Activated T-cell treated with anti-CD3 and anti-CD28 coated beads, Interleukin-2, amount 50 U/mL, for 72 hours (primary cell): Measurements from ENCODE around the gene WNT3A. TPM values are rescaled to one million over a fixed set of nuclear protein-coding genes. Genes with fewer than 3 reads are reported as not detected.

Source experiments
- ATAC-seq, 2 donors: fragments of 150-1000 bp; cut with Tn5 transposase; replicated peaks in 1 of 2; 2 replicates each; pipeline ENCODE4 v1.10.0; 2021; ENCODE audit warnings: moderate library complexity in 2 of 2, mild to moderate bottlenecking in 1 of 2
- DNase-seq, 2 donors: peaks; one replicate each; pipeline ENCODE4 v3.0.0; 2021 to 2022; ENCODE audit warnings: mixed read lengths in 1 of 2
- H3K27ac Mint-ChIP-seq: one replicate; pipeline ENCODE4 v1.8.0; 2022; ENCODE audit warnings: mild to moderate bottlenecking, moderate library complexity, mixed read lengths
- H3K27me3 Mint-ChIP-seq: one replicate; pipeline ENCODE4 v1.8.0; 2022; ENCODE audit warnings: low read depth, mixed read lengths
- H3K36me3 Mint-ChIP-seq, 2 donors: one replicate each; pipeline ENCODE4 v1.8.0; 2022; ENCODE audit warnings: mixed read lengths in 2 of 2, mild to moderate bottlenecking in 1 of 2; ENCODE audit not compliant: insufficient read depth in 2 of 2
- H3K4me1 Mint-ChIP-seq: one replicate; pipeline ENCODE4 v1.8.0; 2022; ENCODE audit warnings: low read depth, mixed read lengths
- H3K4me3 Mint-ChIP-seq, 2 donors: one replicate each; pipeline ENCODE4 v1.8.0; 2022; ENCODE audit warnings: mild to moderate bottlenecking in 2 of 2, mixed read lengths in 2 of 2, moderate library complexity in 2 of 2
- H3K9me3 Mint-ChIP-seq, 2 donors: one replicate each; pipeline ENCODE4 v1.8.0; 2022; ENCODE audit warnings: mixed read lengths in 2 of 2
- total RNA-seq, 2 donors: library from RNA; stranded (reverse); gene quantifications; one replicate each; pipeline ENCODE4 v1.2.3, GENCODE V29; 2022

The WNT3A gene
- total RNA-seq, 2 donors from 2014 or later = not detected

GRCh38 chr1:228093050-228093906, 86.5 kb downstream of the WNT3A start:
- peaks cover 52% of the 10 kb centered on the region for H3K4me1 Mint-ChIP-seq
- DNase-seq = no peak
- no peak overlapping the region for H3K4me3 Mint-ChIP-seq

GRCh38 chr1:228094432-228095016, 87.7 kb downstream of the WNT3A start:
- H3K4me3 Mint-ChIP-seq = no peak overlapping the region
- no peaks in the 10 kb centered on the region for H3K27me3 Mint-ChIP-seq
- no peak for ATAC-seq
- no peak for DNase-seq
- H3K4me1 Mint-ChIP-seq = peaks cover 47% of the 10 kb centered on the region
- peaks cover 21 to 48% of the 10 kb centered on the region in 2 donors for H3K36me3 Mint-ChIP-seq
- peak overlapping the region; percentile 74 for H3K27ac Mint-ChIP-seq
- peaks cover 0 to 7% of the 10 kb centered on the region in 2 donors for H3K9me3 Mint-ChIP-seq

More at GRCh38 chr1:228093050-228093906, 86.5 kb downstream of the WNT3A start:
- no peak for ATAC-seq
- H3K36me3 Mint-ChIP-seq = peaks cover 23 to 45% of the 10 kb centered on the region in 2 donors
- H3K9me3 Mint-ChIP-seq = peaks cover 0 to 7% of the 10 kb centered on the region in 2 donors
- no peaks in the 10 kb centered on the region for H3K27me3 Mint-ChIP-seq
- no peak overlapping the region for H3K27ac Mint-ChIP-seq

DNA sequence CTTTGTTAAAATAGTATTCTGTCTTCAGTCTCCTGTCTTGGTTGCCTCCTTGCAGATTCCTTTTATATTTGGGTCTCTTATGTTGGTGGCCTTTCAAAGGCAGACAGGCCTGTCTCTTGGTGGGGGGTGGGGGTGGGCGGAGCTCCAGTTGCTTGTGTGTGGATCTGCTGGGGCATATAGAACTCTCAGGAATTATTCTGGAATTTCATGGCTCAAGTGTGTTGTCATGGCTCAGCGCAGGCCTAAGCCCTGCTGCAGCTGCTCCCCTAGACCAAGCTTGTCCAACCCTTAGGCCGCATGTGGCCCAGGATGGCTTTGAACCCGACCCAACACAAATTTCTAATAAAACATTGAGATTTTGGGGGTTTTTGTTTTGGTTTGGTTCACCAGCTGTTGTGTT, 88.4 kb downstream of the WNT3A start:
- DNase-seq (no peak), ATAC-seq (no peak)
- H3K4me3 Mint-ChIP-seq = peak overlapping the region in 1 of 2 donors; percentile 7
- H3K27me3 Mint-ChIP-seq = no peaks in the 10 kb centered on the region
- H3K4me1 Mint-ChIP-seq = peaks cover 46% of the 10 kb centered on the region
- H3K27ac Mint-ChIP-seq = peak overlapping the region; percentile 74
- peaks cover 21 to 47% of the 10 kb centered on the region in 2 donors for H3K36me3 Mint-ChIP-seq
- peaks cover 0 to 7% of the 10 kb centered on the region in 2 donors for H3K9me3 Mint-ChIP-seq

- H3K27me3 Mint-ChIP-seq = no peaks in the 10 kb centered on the region
- H3K9me3 Mint-ChIP-seq = peaks cover 0 to 7% of the 10 kb centered on the region in 2 donors
- peaks cover 39% of the 10 kb centered on the region for H3K4me1 Mint-ChIP-seq
- DNase-seq (no peak), ATAC-seq (no peak)
- H3K27ac Mint-ChIP-seq = no peak overlapping the region
- peaks cover 21 to 47% of the 10 kb centered on the region in 2 donors for H3K36me3 Mint-ChIP-seq
- H3K4me3 Mint-ChIP-seq = no peak overlapping the region
Measured at GRCh38 chr1:228095938-228096337, 89.1 kb downstream of the WNT3A start.

GRCh38 chr1:228096416-228097332, 89.9 kb downstream of the WNT3A start:
- DNase-seq (no peak), ATAC-seq (no peak)
- H3K27ac Mint-ChIP-seq = no peak overlapping the region
- H3K27me3 Mint-ChIP-seq = no peaks in the 10 kb centered on the region
- no peak overlapping the region for H3K4me3 Mint-ChIP-seq
- H3K36me3 Mint-ChIP-seq = peaks cover 20 to 42% of the 10 kb centered on the region in 2 donors
- H3K9me3 Mint-ChIP-seq = peaks cover 0 to 7% of the 10 kb centered on the region in 2 donors
- H3K4me1 Mint-ChIP-seq = peaks cover 37% of the 10 kb centered on the region

DNA sequence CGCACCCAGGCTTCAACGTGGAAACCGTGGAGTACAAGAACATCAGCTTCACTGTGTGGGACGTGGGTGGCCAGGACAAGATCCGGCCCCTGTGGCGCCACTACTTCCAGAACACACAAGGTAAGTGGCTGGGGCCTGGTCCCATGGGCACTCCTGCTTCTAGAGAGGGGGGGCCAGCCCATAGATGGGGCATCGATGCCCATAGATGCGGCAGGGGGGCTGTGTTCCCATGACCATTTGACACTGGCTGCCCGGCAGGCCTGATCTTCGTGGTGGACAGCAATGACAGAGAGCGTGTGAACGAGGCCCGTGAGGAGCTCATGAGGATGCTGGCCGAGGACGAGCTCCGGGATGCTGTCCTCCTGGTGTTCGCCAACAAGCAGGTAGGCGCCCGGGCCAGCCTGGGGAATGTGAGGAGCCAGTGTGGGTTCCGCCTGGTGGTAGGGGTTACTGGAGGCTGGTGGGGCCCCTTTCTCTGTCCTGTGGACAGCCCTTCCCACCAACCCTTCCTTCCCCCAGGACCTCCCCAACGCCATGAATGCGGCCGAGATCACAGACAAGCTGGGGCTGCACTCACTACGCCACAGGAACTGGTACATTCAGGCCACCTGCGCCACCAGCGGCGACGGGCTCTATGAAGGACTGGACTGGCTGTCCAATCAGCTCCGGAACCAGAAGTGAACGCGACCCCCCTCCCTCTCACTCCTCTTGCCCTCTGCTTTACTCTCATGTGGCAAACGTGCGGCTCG, 90.7 kb downstream of the WNT3A start:
- no peak overlapping the region for H3K27ac Mint-ChIP-seq
- H3K4me1 Mint-ChIP-seq = peaks cover 33% of the 10 kb centered on the region
- H3K9me3 Mint-ChIP-seq = peaks cover 0 to 7% of the 10 kb centered on the region in 2 donors
- no peaks in the 10 kb centered on the region for H3K27me3 Mint-ChIP-seq
- peaks cover 19 to 37% of the 10 kb centered on the region in 2 donors for H3K36me3 Mint-ChIP-seq
- no peak for DNase-seq
- H3K4me3 Mint-ChIP-seq = no peak overlapping the region
- no peak for ATAC-seq

DNA sequence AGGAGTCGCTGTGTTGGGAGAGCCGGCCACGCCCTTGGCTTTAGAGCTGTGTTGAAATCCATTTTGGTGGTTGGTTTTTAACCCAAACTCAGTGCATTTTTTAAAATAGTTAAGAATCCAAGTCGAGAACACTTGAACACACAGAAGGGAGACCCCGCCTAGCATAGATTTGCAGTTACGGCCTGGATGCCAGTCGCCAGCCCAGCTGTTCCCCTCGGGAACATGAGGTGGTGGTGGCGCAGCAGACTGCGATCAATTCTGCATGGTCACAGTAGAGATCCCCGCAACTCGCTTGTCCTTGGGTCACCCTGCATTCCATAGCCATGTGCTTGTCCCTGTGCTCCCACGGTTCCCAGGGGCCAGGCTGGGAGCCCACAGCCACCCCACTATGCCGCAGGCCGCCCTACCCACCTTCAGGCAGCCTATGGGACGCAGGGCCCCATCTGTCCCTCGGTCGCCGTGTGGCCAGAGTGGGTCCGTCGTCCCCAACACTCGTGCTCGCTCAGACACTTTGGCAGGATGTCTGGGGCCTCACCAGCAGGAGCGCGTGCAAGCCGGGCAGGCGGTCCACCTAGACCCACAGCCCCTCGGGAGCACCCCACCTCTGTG, 91.6 kb downstream of the WNT3A start:
- Mint-ChIP-seq H3K36me3 (peaks cover 14 to 33% of the 10 kb centered on the region in 2 donors), H3K27me3 (no peaks in the 10 kb centered on the region), H3K9me3 (peaks cover 0 to 7% of the 10 kb centered on the region in 2 donors), H3K4me1 (peaks cover 35% of the 10 kb centered on the region), H3K4me3 (no peak overlapping the region), H3K27ac (no peak overlapping the region)
- no peak for DNase-seq
- ATAC-seq = no peak

DNA sequence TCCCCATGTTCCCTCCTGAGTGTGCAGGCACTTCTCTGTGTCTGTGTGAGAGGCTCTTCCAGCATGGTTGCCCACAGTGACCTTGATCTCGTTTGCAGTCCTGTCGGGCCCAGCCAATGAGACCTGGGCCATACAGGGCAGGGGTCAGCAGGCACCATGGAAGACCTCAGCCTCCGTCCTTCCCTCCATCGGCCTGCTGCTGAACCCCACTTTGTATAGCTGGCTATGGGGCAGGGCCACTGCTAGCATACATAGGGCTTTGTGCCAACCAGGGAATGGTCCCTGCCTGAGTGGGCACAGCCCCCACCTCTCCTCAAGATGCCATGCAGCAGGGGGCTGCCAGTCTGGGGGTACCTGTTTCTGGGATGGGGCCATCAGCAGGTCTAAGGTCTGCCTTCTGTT, 92.5 kb downstream of the WNT3A start:
- H3K4me1 Mint-ChIP-seq = peaks cover 43% of the 10 kb centered on the region
- ATAC-seq (no peak), DNase-seq (no peak)
- H3K4me3 Mint-ChIP-seq = no peak overlapping the region
- no peak overlapping the region for H3K27ac Mint-ChIP-seq
- peaks cover 12 to 26% of the 10 kb centered on the region in 2 donors for H3K36me3 Mint-ChIP-seq
- peaks cover 0 to 5% of the 10 kb centered on the region in 2 donors for H3K9me3 Mint-ChIP-seq
- no peaks in the 10 kb centered on the region for H3K27me3 Mint-ChIP-seq

- Mint-ChIP-seq H3K9me3 (no peaks in the 10 kb centered on the region), H3K4me3 (peak overlapping the region; percentile 73 to 94), H3K36me3 (peaks cover 0 to 10% of the 10 kb centered on the region in 2 donors), H3K27me3 (no peaks in the 10 kb centered on the region), H3K4me1 (peaks cover 44% of the 10 kb centered on the region), H3K27ac (peak overlapping the region; percentile 23)
- DNase-seq (no peak), ATAC-seq (no peak)
Measured at GRCh38 chr1:228100822-228101613, 94.2 kb downstream of the WNT3A start.

DNA sequence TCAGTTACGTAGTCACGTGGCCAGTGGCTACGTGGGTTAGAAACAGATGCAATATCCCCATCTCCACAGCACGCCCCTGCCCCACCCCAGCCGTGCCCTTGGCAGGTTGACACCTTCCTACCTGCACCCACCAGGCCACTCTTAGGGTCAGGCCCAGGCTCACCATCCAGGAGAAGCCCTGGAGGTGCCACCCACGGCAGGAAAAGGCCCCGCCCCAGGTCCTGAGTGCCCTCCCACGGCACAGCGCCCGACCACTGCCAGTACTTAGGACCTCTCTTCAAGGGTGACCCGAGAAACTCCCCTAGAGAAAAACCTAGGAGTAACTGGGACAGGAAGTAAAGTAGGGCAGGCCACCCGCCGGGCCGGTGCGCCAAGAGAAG, 94.8 kb downstream of the WNT3A start:
- DNase-seq (no peak), ATAC-seq (peak in 1 of 2 donors; percentile 3)
- H3K4me1 Mint-ChIP-seq = peaks cover 43% of the 10 kb centered on the region
- peak overlapping the region; percentile 23 for H3K27ac Mint-ChIP-seq
- H3K36me3 Mint-ChIP-seq = peaks cover 0 to 10% of the 10 kb centered on the region in 2 donors
- H3K9me3 Mint-ChIP-seq = no peaks in the 10 kb centered on the region
- no peaks in the 10 kb centered on the region for H3K27me3 Mint-ChIP-seq
- peak overlapping the region; percentile 73 to 94 for H3K4me3 Mint-ChIP-seq

DNA sequence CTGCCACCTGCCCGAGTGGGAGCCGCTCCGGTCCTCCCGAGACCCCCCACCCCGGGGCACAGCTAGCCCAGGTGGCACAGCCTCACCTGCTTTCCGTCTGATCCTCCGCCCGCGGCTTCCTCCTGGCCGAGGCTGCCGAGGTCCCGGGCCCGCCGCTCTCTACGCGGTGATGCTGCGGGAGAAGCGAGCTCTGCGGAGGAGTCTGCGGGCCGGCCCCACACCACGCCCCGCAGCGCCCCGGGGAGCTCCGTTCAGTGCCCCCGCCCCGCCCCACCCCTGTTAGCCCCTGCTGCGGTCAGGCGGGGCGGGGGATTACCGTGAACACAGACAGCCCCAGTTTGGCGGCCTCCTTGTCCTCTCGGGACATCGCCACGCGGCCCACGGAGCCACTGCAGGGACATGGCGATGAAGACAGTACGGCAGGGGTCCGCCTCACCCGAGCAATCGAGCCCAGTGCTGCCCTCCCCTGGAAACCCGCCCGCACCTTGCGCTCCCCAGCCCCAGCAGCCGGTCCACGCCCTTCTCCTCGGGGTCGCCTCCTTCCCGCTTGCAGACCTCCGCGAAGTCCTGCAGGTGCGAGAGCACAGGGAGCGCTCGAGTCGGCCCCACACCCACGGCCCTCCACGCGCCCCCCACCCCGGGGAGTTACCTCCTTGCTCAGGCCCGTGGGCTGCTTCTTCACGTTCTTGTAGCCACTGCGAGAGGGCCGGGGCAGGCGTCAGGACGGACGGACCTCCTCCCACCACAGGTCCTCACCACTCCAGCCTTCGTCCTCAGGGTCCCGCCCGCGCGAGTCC, 95.4 kb downstream of the WNT3A start:
- peaks cover 0 to 10% of the 10 kb centered on the region in 2 donors for H3K36me3 Mint-ChIP-seq
- H3K9me3 Mint-ChIP-seq = no peaks in the 10 kb centered on the region
- no peaks in the 10 kb centered on the region for H3K27me3 Mint-ChIP-seq
- peak overlapping the region; percentile 73 to 94 for H3K4me3 Mint-ChIP-seq
- H3K4me1 Mint-ChIP-seq = peaks cover 47% of the 10 kb centered on the region
- peak; percentile 56 to 57 for ATAC-seq
- peak; percentile 71 to 76 for DNase-seq
- H3K27ac Mint-ChIP-seq = peak overlapping the region; percentile 28
